ENCODE results near the gene DDX56. TPM values are rescaled to one million over a fixed set of nuclear protein-coding genes. Genes with fewer than 3 reads are reported as not detected.

The DDX56 gene
- total and polyA plus RNA-seq, 2 of the 13 experiments (the other 11 are each of a cell fraction or from before 2014, with no cell fraction given) = 82.6 to 120 TPM

- TF ChIP-seq AGO2 (optimal IDR thresholded peaks at IDR 0.05; ENCODE audit: low read depth, low read length) (peak; percentile 11), ZNF619 (CRISPR knock-in tag; IDR thresholded peaks at IDR 0.05) (no peak), ZFAT (CRISPR knock-in tag; conservative IDR thresholded peaks at IDR 0.05) (no peak), HMG20B (CRISPR knock-in tag; conservative IDR thresholded peaks at IDR 0.05) (no peak), ZKSCAN5 (CRISPR knock-in tag; IDR thresholded peaks at IDR 0.05) (no peak), MAF1 (CRISPR knock-in tag; IDR thresholded peaks at IDR 0.05; ENCODE audit: borderline replicate concordance) (no peak), ZNF335 (CRISPR knock-in tag; IDR thresholded peaks at IDR 0.05) (no peak), BCL6 (CRISPR knock-in tag; IDR thresholded peaks at IDR 0.05) (peak; percentile 26; the same call in 1 of the 2 replicates), CTCF (CRISPR knock-in tag; IDR thresholded peaks at IDR 0.05) (peak; percentile 56), ZNF333 (CRISPR knock-in tag; IDR thresholded peaks at IDR 0.05; ENCODE audit: borderline replicate concordance) (no peak), ZNF496 (CRISPR knock-in tag; IDR thresholded peaks at IDR 0.05; ENCODE audit: insufficient replicate concordance) (no peak), FOXA3 (CRISPR knock-in tag; IDR thresholded peaks at IDR 0.05) (no peak), ZNF570 (CRISPR knock-in tag; IDR thresholded peaks at IDR 0.05; ENCODE audit: borderline replicate concordance) (no peak), NR2F1 (CRISPR knock-in tag; IDR thresholded peaks at IDR 0.05) (peak; percentile 19 to 50; a peak in 1 of 4 replicates), POLR2A (IDR thresholded peaks at IDR 0.05; ENCODE audit: insufficient read depth in 1 of 2, low read depth in 2 of 2, low read length in 2 of 2) (no peak), ZNF17 (CRISPR knock-in tag; IDR thresholded peaks at IDR 0.05) (no peak), ZNF230 (CRISPR knock-in tag; IDR thresholded peaks at IDR 0.05) (no peak)
- TF ChIP-seq, protein P1, sequence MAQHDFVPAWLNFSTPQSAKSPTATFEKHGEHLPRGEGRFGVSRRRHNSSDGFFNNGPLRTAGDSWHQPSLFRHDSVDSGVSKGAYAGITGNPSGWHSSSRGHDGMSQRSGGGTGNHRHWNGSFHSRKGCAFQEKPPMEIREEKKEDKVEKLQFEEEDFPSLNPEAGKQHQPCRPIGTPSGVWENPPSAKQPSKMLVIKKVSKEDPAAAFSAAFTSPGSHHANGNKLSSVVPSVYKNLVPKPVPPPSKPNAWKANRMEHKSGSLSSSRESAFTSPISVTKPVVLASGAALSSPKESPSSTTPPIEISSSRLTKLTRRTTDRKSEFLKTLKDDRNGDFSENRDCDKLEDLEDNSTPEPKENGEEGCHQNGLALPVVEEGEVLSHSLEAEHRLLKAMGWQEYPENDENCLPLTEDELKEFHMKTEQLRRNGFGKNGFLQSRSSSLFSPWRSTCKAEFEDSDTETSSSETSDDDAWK (CRISPR knock-in tag; IDR thresholded peaks at IDR 0.05) = no peak
- TF ChIP-seq, protein P2, sequence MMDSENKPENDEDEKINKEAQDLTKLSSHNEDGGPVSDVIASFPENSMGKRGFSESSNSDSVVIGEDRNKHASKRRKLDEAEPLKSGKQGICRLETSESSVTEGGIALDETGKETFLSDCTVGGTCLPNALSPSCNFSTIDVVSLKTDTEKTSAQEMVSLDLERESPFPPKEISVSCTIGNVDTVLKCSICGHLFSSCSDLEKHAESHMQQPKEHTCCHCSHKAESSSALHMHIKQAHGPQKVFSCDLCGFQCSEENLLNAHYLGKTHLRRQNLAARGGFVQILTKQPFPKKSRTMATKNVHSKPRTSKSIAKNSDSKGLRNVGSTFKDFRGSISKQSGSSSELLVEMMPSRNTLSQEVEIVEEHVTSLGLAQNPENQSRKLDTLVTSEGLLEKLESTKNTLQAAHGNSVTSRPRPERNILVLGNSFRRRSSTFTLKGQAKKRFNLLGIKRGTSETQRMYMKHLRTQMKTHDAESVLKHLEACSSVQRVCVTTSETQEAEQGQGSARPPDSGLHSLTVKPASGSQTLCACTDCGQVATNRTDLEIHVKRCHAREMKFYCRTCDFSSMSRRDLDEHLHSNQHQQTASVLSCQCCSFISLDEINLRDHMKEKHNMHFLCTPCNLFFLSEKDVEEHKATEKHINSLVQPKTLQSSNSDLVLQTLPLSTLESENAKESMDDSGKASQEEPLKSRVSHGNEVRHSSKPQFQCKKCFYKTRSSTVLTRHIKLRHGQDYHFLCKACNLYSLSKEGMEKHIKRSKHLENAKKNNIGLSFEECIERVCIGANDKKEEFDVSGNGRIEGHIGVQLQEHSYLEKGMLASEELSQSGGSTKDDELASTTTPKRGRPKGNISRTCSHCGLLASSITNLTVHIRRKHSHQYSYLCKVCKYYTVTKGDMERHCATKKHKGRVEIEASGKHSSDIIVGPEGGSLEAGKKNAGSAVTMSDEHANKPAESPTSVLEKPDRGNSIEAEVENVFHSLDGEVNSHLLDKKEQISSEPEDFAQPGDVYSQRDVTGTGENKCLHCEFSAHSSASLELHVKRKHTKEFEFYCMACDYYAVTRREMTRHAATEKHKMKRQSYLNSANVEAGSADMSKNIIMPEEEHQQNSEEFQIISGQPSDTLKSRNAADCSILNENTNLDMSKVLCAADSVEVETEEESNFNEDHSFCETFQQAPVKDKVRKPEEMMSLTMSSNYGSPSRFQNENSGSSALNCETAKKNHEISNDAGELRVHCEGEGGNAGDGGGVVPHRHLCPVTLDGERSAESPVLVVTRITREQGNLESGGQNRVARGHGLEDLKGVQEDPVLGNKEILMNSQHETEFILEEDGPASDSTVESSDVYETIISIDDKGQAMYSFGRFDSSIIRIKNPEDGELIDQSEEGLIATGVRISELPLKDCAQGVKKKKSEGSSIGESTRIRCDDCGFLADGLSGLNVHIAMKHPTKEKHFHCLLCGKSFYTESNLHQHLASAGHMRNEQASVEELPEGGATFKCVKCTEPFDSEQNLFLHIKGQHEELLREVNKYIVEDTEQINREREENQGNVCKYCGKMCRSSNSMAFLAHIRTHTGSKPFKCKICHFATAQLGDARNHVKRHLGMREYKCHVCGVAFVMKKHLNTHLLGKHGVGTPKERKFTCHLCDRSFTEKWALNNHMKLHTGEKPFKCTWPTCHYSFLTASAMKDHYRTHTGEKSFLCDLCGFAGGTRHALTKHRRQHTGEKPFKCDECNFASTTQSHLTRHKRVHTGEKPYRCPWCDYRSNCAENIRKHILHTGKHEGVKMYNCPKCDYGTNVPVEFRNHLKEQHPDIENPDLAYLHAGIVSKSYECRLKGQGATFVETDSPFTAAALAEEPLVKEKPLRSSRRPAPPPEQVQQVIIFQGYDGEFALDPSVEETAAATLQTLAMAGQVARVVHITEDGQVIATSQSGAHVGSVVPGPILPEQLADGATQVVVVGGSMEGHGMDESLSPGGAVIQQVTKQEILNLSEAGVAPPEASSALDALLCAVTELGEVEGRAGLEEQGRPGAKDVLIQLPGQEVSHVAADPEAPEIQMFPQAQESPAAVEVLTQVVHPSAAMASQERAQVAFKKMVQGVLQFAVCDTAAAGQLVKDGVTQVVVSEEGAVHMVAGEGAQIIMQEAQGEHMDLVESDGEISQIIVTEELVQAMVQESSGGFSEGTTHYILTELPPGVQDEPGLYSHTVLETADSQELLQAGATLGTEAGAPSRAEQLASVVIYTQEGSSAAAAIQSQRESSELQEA (CRISPR knock-in tag; IDR thresholded peaks at IDR 0.05; ENCODE audit: not compliant biosample characterization) = no peak
Measured at GRCh38 chr7:44541876-44542610, 31.7 kb downstream of the DDX56 start (continued).

All from HepG2 (cell line).